ENCODE data around the gene SALL3. TPM values are rescaled to one million over a fixed set of nuclear protein-coding genes. Genes with fewer than 3 reads are reported as not detected.

SALL3 gene
- total and polyA plus RNA-seq, 7 donors = not detected

DNA sequence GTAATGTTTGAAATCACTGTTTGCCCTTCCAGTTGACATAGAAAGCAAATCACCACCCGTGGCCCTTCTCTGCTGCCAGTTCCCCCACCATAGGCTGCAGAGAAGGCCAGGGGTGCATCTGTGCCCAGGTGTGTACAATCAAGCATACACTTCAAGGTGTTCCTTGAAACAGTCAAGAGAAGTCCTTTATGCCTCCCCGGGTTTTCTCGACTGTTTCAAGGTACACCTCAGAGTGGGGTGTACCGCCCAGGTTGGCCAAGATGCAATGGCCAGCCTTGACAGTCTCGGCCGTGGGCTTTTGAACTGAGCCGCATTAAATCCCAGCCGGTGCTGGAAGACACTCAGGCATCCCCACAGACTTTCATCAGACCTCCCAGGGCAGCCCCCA, 68.6 kb downstream of the SALL3 start:
- no peaks in the 10 kb centered on the region for H3K4me1 ChIP-seq
- intact Hi-C loops (cut with DNase I) = no loop called here
- H3K27me3 ChIP-seq = no peaks in the 10 kb centered on the region
- no peaks in the 10 kb centered on the region for H3K9me3 ChIP-seq
- 87 to 91% methylated on average over 8 of the region's 8 CpGs for WGBS, 2 donors
- H3K27ac ChIP-seq = no peak overlapping the region
- no peak for TF ChIP-seq EP300 (IDR thresholded peaks at IDR 0.05)
- H3K4me3 ChIP-seq = no peak overlapping the region
- no peaks in the 10 kb centered on the region for H3K36me3 ChIP-seq
- DNase-seq = no peak

DNA sequence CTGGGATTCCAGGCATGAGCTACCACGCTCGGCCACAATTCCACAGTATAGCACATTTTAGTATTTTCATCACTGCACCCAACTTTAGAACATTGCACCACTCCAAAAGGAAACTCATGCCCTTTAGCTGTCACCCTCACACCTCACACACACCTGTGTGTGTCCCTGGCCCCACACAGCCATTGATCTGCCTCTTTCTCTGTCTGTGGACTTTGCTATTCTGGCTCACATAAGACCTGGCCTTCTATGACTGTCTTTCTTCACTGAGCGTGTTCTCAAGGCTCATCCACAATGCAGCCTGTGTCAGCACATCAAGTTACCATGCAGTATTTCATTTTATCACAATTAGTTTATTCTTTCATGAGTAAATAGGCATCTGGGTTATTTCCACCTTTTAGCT, 69.9 kb downstream of the SALL3 start:
- no peaks in the 10 kb centered on the region for H3K27me3 ChIP-seq
- intact Hi-C loops (cut with DNase I) = no loop called here
- DNase-seq = no peak
- no peaks in the 10 kb centered on the region for H3K9me3 ChIP-seq
- WGBS, 2 donors = 90 to 91% methylated on average over 3 of the region's 3 CpGs
- no peak overlapping the region for H3K4me3 ChIP-seq
- H3K4me1 ChIP-seq = no peaks in the 10 kb centered on the region
- H3K27ac ChIP-seq = no peak overlapping the region
- H3K36me3 ChIP-seq = no peaks in the 10 kb centered on the region
- TF ChIP-seq EP300 (IDR thresholded peaks at IDR 0.05) = no peak

Other genes with a start within 250 kb of the SALL3 start
- gene ATP9B, start 89.6 kb downstream of the SALL3 start, total RNA-seq = 10 to 100 TPM; 28.1 to 66.5 (median 36.0) TPM
- 10 to 100 TPM in 1 of 3 donors, 1 to 10 TPM in 2; 6.5 to 19.1 (median 8.4) TPM for gene ATP9B, start 89.6 kb downstream of the SALL3 start, polyA plus RNA-seq